ENCODE data around the gene ATAD5. TPM values are rescaled to one million over a fixed set of nuclear protein-coding genes. Genes with fewer than 3 reads are reported as not detected.

The ATAD5 gene
- total RNA-seq, 1 donor from 2014 or later, result 6.3 TPM

DNA sequence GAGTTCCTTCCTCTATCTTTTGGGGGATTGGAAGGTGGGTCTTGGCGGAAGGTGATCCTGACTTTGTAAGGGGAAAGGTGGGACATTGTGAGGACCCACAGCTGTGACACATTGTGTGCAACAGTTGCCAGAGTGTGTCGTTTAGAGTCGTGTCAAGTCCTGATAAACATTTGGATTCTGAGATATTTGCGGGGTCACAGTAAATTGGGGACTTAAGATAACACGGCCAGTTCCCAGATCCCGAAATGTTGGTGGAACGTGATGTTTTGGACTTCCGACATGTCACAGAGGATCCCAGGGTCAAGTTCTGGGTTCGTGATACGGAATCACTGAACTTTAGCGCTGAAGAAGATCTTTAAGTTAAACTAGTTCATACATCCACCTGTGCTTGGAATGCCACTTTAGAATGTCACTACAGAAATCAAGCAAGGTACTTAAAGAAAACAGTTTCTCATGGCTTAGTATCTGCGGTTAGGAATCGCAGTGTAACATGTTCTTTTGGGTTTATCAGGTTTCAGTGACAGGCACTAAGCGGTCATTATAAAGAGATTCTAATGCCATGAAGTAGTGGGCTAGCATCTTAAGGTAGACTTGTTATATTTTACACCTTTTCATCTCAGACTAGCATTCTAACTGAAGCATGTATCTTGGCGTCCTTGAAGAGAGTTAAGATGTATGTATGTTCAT is 815 bp downstream of the ATAD5 start:
- peaks cover 1% of the 10 kb centered on the region for H3K27me3 Mint-ChIP-seq (ENCODE audit: unreplicated experiment)
- peaks cover 23% of the 10 kb centered on the region for H3K4me1 Mint-ChIP-seq (ENCODE audit: unreplicated experiment)
- H3K9me3 Mint-ChIP-seq (ENCODE audit: unreplicated experiment), result no peaks in the 10 kb centered on the region
- no peak for DNase-seq (ENCODE audit: low spot score)
- no peak for TF ChIP-seq CTCF (IDR thresholded peaks at IDR 0.05; ENCODE audit: unreplicated experiment)
- H3K4me3 Mint-ChIP-seq (ENCODE audit: unreplicated experiment), result peak overlapping the region; percentile 95
- H3K27ac Mint-ChIP-seq (ENCODE audit: unreplicated experiment), result peak overlapping the region; percentile 70
- H3K36me3 Mint-ChIP-seq (ENCODE audit: low read depth, unreplicated experiment), result no peaks in the 10 kb centered on the region

GRCh38 chr17:30838202-30838807 is 6.5 kb downstream of the ATAD5 start:
- TF ChIP-seq CTCF (IDR thresholded peaks at IDR 0.05; ENCODE audit: unreplicated experiment), result no peak
- H3K27me3 Mint-ChIP-seq (ENCODE audit: unreplicated experiment), result no peaks in the 10 kb centered on the region
- H3K36me3 Mint-ChIP-seq (ENCODE audit: low read depth, unreplicated experiment), result no peaks in the 10 kb centered on the region
- no peak overlapping the region for H3K27ac Mint-ChIP-seq (ENCODE audit: unreplicated experiment)
- H3K4me3 Mint-ChIP-seq (ENCODE audit: unreplicated experiment), result no peak overlapping the region
- no peaks in the 10 kb centered on the region for H3K4me1 Mint-ChIP-seq (ENCODE audit: unreplicated experiment)
- no peaks in the 10 kb centered on the region for H3K9me3 Mint-ChIP-seq (ENCODE audit: unreplicated experiment)
- no peak for DNase-seq (ENCODE audit: low spot score)

DNA sequence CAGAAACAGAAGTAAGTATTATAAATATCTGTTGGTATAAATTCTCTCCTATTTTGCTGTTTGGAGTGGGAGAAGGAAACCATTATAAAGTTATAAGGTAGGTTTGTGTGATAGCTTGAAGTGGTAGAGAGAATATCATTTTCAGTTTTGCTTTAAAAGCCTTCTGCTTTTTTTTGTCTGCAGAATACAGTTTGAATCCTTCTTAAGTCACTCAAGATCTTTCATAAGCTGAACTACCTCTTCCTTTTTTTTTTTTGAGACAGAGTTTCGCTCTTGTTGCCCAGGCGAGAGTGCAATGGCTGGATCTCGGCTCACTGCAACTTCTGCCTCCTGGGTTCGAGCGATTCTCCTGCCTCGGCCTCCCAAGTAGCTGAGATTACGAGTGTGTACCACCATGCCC is 9.0 kb downstream of the ATAD5 start:
- Mint-ChIP-seq H3K9me3 (ENCODE audit: unreplicated experiment) (no peaks in the 10 kb centered on the region), H3K27me3 (ENCODE audit: unreplicated experiment) (no peaks in the 10 kb centered on the region), H3K4me1 (ENCODE audit: unreplicated experiment) (no peaks in the 10 kb centered on the region), H3K4me3 (ENCODE audit: unreplicated experiment) (no peak overlapping the region), H3K27ac (ENCODE audit: unreplicated experiment) (no peak overlapping the region), H3K36me3 (ENCODE audit: low read depth, unreplicated experiment) (peaks cover 5% of the 10 kb centered on the region)
- no peak for TF ChIP-seq CTCF (IDR thresholded peaks at IDR 0.05; ENCODE audit: unreplicated experiment)
- DNase-seq (ENCODE audit: low spot score), result no peak

GRCh38 chr17:30848021-30848420 is 16.3 kb downstream of the ATAD5 start:
- no peak for TF ChIP-seq CTCF (IDR thresholded peaks at IDR 0.05; ENCODE audit: unreplicated experiment)
- no peak overlapping the region for H3K4me3 Mint-ChIP-seq (ENCODE audit: unreplicated experiment)
- no peaks in the 10 kb centered on the region for H3K27me3 Mint-ChIP-seq (ENCODE audit: unreplicated experiment)
- no peak for DNase-seq (ENCODE audit: low spot score)
- H3K4me1 Mint-ChIP-seq (ENCODE audit: unreplicated experiment), result no peaks in the 10 kb centered on the region
- H3K36me3 Mint-ChIP-seq (ENCODE audit: low read depth, unreplicated experiment), result peaks cover 5% of the 10 kb centered on the region
- H3K9me3 Mint-ChIP-seq (ENCODE audit: unreplicated experiment), result no peaks in the 10 kb centered on the region
- H3K27ac Mint-ChIP-seq (ENCODE audit: unreplicated experiment), result no peak overlapping the region

DNA sequence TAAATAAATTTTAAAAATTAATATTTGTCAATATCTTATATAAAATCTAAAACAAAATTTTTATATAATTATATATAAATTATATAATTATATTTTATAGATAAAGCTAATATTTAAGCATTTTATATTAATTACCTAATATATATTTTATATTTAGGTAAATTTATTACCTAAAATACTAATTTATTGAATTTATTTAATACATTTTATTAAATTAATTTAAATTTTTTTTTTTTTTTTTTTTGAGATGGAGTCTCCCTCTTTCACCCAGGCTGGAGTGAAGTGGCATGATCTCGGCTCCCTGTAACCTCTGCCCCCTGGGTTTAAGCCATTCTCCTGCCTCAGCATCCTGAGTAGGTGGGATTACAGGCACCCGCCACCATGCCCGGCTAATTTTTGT is 22.4 kb downstream of the ATAD5 start:
- H3K4me1 Mint-ChIP-seq (ENCODE audit: unreplicated experiment), result no peaks in the 10 kb centered on the region
- peaks cover 2% of the 10 kb centered on the region for H3K36me3 Mint-ChIP-seq (ENCODE audit: low read depth, unreplicated experiment)
- no peak overlapping the region for H3K4me3 Mint-ChIP-seq (ENCODE audit: unreplicated experiment)
- H3K27ac Mint-ChIP-seq (ENCODE audit: unreplicated experiment), result no peak overlapping the region
- H3K27me3 Mint-ChIP-seq (ENCODE audit: unreplicated experiment), result no peaks in the 10 kb centered on the region
- H3K9me3 Mint-ChIP-seq (ENCODE audit: unreplicated experiment), result no peaks in the 10 kb centered on the region
- no peak for TF ChIP-seq CTCF (IDR thresholded peaks at IDR 0.05; ENCODE audit: unreplicated experiment)
- DNase-seq (ENCODE audit: low spot score), result no peak

Measured in endothelial cell (in vitro differentiated cells).